GM18861 (cell line): ENCODE results near the gene NKX2-2.

Source experiments
- ATAC-seq: cut with Tn5 transposase; IDR thresholded peaks from one replicate; pipeline ENCODE4 v1.9.1; 2021; ENCODE audit not compliant: unreplicated experiment

Gene NKX2-2

DNA sequence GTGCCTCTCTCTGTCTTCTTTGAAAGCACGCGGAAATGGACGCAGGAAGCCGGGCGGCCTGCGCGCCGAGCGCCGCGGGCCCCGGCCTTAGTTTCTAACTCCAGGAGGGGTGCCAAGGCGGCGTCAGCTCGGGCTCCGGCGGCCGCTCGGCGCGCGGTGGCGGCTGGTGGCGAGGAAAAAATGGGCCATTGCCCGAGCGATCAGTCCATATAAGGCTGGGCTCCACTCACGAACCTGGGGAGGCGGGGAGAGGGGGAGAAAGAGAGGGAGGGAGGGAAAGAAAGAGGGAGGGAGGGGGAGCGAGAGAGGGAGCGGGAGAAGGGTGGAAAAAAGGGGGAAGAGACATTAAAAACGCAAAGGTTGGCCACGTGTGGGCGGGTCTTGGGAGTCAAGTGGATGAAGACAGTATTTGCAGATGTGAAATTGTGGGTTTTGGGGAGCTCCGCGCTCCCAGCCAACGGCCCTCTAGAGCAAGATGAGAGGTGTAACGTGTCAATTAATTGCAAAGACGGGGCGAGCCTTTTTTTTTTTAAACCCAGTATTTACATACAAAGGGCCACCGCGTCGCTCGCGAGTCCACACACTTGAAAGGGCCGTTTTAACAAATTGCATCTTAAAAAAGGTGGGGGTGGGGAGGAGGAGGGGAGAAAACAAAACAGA, at the start of gene NKX2-2:
TSS of gene NKX2-2 (minus strand) at position 184 of the 660 bp plus-strand sequence. CDS start 395 bp downstream, outside the sequence.
- no peak for ATAC-seq

DNA sequence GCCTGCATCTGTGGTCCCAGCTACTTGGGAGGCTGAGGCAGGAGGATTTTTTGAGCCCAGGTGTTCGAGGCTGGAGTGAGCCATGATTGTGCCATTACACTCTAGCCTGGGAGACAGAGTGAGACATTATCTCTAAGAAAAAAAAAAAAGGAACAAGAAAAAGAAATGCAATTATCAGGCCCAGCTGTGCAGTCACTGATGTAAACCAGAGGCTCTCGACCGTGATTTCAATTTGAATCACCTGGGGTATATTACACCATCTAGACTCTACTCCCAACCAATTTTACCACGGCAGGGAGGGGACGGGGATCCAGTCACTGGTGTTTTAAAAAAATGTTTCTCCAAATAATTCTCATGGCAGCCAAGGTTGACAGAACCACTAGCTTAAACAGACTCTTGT, 48.8 kb upstream of the NKX2-2 start:
- no peak for ATAC-seq

GRCh38 chr20:21559305-21559704, 45.4 kb upstream of the NKX2-2 start:
- ATAC-seq, result no peak

- no peak for ATAC-seq
These were observed 43.6 kb upstream of the NKX2-2 start for GRCh38 chr20:21557241-21558020.

DNA sequence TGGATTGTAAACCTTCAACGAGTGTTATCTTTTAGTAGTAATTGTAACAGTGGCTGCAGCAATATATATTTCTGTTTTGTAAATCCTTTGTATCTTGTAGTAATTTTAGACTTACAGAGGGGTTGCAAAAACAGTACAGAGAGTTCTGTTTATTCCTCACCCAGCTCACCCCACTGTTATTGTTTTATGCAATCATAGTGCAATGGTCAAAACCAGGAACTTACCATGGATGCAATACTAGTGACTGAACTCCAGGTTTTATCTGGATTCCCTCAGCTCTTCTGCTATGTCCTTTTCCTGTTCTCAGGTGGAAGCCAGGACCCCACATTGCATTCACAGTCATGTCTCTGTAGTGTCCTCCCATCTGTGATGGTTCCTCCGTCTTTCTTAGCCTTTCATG, 42.5 kb upstream of the NKX2-2 start:
- ATAC-seq, result no peak

DNA sequence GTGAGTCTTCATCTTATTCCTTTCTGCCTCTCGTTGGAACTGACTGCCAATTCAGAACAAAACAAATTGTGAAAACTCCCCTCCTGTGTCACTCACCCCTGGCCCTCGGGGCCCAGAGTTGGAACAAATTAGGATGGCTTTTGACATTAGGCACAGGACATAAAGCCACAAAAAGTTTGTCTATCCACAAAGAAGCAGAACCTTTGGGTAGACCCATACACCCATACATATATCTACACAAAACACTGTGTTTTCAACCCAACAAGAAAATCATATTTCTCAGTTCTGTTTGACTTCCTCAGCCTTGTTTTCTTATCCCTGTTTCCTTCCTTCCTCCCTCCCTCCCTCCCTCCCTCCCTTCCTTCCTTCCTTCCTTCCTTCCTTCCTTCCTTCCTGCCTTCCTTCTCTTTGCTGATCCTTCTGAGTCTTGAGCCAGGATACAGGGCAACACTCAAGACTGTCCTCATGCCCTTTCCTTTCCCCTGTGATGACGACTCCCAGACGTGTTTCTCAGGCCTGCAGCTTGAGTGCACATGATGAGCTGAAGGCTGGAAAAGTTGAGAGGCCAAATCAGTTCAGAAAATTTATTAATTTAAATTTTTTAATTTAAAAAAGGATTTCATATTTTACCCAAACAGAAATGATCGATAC, 41.7 kb upstream of the NKX2-2 start:
- no peak for ATAC-seq

- ATAC-seq, result no peak
These were observed 41.1 kb upstream of the NKX2-2 start for GRCh38 chr20:21554985-21555384.

GRCh38 chr20:21554376-21554890, 40.6 kb upstream of the NKX2-2 start:
- ATAC-seq, result no peak

GRCh38 chr20:21550587-21550986, 36.7 kb upstream of the NKX2-2 start:
- no peak for ATAC-seq

DNA sequence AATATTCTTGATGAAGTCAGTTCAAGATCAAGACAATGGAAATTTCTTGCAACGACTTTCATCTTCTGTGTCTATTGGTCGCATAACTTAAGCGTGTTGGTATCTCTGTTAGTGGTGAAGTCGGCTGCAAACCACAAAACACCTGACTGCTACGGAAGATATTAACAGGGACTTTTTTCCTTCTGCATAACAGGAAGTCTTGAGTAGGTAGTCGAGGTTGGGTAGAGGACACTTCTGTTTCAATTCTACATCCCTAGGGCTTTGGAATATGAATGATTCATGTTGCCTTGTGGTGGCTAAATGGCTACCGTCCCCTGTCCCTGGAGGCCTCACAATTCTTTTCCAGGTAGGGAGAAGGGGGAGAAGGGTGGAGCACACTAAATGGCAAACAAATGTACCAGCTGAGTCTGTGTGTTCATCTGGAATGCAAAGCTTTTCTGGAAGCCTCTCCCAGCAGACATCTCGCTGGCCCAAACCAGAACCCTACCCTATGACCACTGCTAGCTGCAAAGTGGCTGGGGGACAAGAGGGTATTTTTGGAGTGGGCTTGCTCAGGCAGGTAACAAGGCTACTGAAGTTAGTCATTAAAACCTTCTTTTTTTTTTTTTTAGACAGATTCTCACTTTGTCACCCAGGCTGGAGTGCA, 34.6 kb upstream of the NKX2-2 start:
- ATAC-seq, result peak; percentile 91

- ATAC-seq, result no peak
These were observed 32.5 kb upstream of the NKX2-2 start for GRCh38 chr20:21546355-21546754.

DNA sequence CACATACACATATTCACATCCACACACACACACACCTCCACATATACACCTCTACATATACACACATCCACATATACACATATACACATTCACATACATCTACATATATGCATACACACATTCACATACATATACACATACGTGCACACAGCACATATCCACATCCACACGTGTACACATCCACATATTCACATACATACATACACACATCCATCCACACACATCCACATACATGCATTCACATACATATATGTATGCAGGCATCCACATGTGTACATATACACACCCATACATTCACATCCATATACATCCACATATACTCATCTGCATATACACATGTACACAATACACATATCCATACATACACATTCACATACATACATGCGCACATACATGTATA, 25.6 kb upstream of the NKX2-2 start:
- ATAC-seq, result no peak

DNA sequence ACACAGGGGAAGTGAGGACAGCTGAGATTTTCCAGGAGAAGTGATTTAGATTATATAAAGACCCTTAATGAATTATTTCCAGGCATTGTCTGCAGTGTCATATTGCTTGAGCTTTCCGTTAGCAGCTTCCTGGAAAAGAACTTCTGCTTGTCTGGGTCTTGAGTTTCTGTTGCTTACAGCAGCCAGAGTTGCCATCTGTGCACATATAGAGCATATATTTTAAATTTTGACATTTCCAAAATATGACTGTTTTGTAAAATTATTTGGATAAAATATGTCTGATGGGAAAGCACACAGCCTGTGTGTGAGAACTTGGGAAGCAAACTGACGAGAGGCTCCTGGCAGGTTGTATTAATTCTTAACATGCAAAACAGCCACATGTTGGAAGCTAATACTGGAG, 21.0 kb upstream of the NKX2-2 start:
- no peak for ATAC-seq

DNA sequence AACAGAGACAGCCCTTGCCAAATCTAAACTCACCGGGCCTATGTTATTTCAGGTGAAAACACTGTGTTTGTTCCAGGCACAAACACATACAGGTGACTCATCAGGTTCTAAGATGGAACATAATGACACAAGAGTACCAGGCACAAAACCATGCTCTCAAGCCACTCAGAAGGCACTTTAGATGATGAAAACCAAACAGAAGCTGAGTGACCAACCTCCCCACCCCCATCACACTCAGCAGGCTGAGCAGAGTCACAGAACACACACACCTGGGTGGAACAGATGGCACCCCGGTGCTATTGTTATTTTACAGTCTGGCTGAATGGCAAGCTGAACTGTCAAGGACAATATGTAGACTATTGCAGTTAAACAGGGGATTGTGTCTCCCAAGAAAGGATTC, 20.6 kb upstream of the NKX2-2 start:
- ATAC-seq, result no peak

DNA sequence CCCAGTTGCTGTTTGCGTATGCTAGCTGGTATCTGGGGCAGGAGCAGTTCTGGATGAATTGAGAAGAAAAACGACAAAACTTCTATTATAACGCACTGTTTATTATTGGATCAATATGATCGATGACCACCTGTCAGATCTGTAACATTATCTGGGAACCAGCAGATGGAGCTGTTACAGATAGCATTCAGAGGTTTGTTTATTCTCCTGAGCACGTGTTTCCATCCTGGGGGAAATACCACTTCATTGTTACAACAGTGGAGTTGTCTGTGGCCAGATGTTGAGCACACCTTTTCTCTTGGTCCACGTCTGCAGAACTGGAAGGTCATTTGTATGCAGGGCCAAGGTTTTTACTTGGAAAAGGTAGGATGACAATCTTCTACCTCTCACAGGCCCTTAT, 16.0 kb upstream of the NKX2-2 start:
- peak; percentile 47 for ATAC-seq

DNA sequence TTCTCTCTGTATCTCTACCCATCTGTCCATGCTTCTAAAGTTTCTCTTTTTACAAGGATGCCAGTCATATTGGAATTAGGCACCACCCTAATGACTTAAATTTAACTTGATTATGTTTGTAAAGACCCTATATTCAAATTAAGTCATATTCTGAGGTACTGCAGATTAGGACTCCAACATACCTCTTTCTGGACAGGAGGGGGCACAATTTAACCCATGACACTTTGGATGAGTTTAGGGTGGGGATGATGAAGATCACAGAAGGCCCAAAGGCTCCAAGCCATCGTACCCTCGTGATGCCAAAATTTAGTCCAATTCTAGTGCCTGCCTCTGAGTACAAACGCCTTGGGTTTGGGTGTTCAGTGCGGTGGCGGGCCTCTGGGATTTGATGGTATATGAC, 15.0 kb upstream of the NKX2-2 start:
- ATAC-seq, result no peak

- ATAC-seq, result no peak
These were observed 14.0 kb upstream of the NKX2-2 start for GRCh38 chr20:21527908-21528307.

DNA sequence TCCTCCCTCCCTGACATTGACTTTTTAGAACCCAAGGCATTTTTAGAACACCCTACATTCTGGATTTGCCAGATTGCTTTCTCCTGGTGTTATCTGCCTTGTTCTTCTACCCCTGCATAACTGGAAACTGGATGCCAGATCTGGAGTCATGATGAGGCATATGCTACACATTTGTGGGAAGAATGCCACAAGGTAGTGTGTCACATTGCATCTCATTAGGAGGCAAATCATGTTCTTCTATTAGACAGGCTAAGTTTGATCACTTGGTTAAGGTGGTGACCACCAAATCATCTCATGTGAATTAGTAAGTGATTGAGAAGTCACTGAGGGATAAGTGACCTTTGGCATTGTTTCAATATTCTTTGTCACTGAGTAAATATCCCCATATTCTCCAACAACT, 12.9 kb upstream of the NKX2-2 start:
- no peak for ATAC-seq

GRCh38 chr20:21523895-21524294, 10.0 kb upstream of the NKX2-2 start:
- ATAC-seq, result no peak

DNA sequence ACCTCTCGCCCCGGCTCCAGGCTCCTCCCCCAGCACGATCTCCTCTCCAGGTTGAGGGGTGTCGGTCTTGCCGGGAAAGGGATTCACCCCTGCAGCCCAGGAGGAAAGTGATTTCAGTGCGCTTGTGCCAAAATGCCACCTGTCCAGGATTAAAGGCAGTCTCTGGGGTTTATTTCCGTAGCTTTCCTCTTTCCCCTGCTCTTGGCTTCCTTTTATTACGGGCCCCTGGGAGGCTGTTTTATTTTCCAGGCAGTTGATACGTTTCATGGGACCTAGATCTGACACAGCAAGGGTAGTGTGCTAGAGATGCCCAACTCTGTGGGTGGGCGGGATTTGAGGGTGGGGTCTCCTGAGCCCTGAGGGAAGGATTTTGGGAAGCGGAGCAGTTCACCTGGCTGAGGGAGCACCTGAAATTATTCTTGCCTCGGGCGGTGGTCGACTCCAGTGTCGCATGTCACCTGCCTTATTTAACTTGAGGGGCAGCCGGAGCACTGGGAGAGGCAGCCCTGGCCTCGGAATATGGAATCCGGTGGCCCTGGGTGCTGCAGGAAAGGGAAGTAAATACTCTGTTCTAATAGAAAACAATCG, 9.5 kb upstream of the NKX2-2 start:
- ATAC-seq, result no peak
